Type B pancreatic cell (in vitro differentiated cells): ENCODE measurements around the gene SWT1. TPM values are rescaled to one million over a fixed set of nuclear protein-coding genes. Genes with fewer than 3 reads are reported as not detected.

Source experiments
- DNase-seq: peaks from one replicate; pipeline ENCODE4 v3.0.0; 2021; ENCODE audit warnings: mixed read lengths; ENCODE audit not compliant: unreplicated experiment; ENCODE audit errors: extremely low spot score
- H3K27ac Mint-ChIP-seq: 2 replicates; pipeline ENCODE4 v1.8.0; 2021; ENCODE audit warnings: mild to moderate bottlenecking, mixed read lengths
- H3K27me3 Mint-ChIP-seq: 2 replicates; pipeline ENCODE4 v1.8.0; 2021; ENCODE audit warnings: mixed read lengths
- H3K36me3 Mint-ChIP-seq: 2 replicates; pipeline ENCODE4 v1.8.0; 2021; ENCODE audit warnings: mixed read lengths
- H3K4me1 Mint-ChIP-seq: one replicate; pipeline ENCODE4 v1.8.0; 2021; ENCODE audit warnings: mixed read lengths; ENCODE audit not compliant: unreplicated experiment
- H3K4me3 Mint-ChIP-seq: 2 replicates; pipeline ENCODE4 v1.8.0; 2021; ENCODE audit warnings: mild to moderate bottlenecking, mixed read lengths
- H3K9me3 Mint-ChIP-seq: 2 replicates; pipeline ENCODE4 v1.8.0; 2021; ENCODE audit warnings: mixed read lengths
- total RNA-seq: library from RNA; stranded (reverse); gene quantifications from 2 replicates; pipeline ENCODE4 v1.2.1, GENCODE V29; 2021; ENCODE audit warnings: low replicate concordance
- TF ChIP-seq, protein P1 (sequence below): fragments of 200-600 bp; sonication (generic); conservative IDR thresholded peaks from 2 replicates; pipeline ENCODE4 v1.5.0; 2021; ENCODE audit warnings: antibody characterized with exemption, mild to moderate bottlenecking

The SWT1 gene
- total RNA-seq, 1 donor from 2014 or later = 6.2 TPM

DNA sequence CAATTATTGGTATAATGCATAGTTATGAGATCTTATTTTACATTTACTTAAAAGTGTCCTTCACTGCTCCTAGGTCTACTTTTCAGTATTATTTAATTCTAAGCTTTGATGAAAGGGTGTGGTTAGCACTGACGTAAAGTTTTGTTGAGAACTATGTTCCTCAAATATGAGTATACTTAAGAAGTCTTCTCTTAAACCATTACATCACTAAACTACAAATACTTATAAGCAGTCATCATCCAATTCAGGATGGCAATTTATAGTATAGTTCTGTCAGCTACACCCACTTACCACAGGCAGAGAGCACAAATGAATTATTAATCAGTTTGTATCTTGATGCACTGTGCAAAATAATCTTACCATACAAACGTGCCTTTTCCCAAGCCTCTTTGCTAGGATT, 27.3 kb upstream of the SWT1 start:
- H3K27ac Mint-ChIP-seq = no peak overlapping the region
- no peaks in the 10 kb centered on the region for H3K27me3 Mint-ChIP-seq

DNA sequence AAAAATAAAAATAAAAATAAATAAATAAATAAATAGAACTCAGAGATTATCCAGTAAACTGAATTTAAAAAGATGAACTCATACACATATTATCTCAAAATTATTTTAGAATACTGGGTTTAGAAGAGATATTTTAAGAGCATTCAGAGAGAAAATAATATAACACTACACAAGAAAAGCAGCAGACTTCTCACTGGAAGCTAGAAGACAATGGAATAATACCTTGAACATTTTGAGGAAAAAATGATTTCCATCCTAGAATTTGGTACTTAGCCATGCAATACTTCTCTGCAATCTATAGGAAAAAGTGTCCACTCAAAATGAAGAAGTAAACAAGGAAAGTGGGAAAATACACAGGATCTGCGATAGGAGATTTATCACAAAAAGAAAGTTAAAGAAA, 24.4 kb upstream of the SWT1 start:
- no peak for DNase-seq
- H3K9me3 Mint-ChIP-seq = peaks cover 5% of the 10 kb centered on the region
- H3K27me3 Mint-ChIP-seq = no peaks in the 10 kb centered on the region
- TF ChIP-seq, protein P1, sequence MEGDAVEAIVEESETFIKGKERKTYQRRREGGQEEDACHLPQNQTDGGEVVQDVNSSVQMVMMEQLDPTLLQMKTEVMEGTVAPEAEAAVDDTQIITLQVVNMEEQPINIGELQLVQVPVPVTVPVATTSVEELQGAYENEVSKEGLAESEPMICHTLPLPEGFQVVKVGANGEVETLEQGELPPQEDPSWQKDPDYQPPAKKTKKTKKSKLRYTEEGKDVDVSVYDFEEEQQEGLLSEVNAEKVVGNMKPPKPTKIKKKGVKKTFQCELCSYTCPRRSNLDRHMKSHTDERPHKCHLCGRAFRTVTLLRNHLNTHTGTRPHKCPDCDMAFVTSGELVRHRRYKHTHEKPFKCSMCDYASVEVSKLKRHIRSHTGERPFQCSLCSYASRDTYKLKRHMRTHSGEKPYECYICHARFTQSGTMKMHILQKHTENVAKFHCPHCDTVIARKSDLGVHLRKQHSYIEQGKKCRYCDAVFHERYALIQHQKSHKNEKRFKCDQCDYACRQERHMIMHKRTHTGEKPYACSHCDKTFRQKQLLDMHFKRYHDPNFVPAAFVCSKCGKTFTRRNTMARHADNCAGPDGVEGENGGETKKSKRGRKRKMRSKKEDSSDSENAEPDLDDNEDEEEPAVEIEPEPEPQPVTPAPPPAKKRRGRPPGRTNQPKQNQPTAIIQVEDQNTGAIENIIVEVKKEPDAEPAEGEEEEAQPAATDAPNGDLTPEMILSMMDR = no peak
- H3K36me3 Mint-ChIP-seq = peaks cover 51% of the 10 kb centered on the region
- H3K4me3 Mint-ChIP-seq = no peak overlapping the region
- H3K4me1 Mint-ChIP-seq = no peaks in the 10 kb centered on the region
- H3K27ac Mint-ChIP-seq = no peak overlapping the region

More for the DNA sequence above, 27.3 kb upstream of the SWT1 start:
- peaks cover 44% of the 10 kb centered on the region for H3K36me3 Mint-ChIP-seq
- TF ChIP-seq, protein P1 = no peak
- peaks cover 5% of the 10 kb centered on the region for H3K9me3 Mint-ChIP-seq
- H3K4me3 Mint-ChIP-seq = no peak overlapping the region
- no peak for DNase-seq
- H3K4me1 Mint-ChIP-seq = no peaks in the 10 kb centered on the region

DNA sequence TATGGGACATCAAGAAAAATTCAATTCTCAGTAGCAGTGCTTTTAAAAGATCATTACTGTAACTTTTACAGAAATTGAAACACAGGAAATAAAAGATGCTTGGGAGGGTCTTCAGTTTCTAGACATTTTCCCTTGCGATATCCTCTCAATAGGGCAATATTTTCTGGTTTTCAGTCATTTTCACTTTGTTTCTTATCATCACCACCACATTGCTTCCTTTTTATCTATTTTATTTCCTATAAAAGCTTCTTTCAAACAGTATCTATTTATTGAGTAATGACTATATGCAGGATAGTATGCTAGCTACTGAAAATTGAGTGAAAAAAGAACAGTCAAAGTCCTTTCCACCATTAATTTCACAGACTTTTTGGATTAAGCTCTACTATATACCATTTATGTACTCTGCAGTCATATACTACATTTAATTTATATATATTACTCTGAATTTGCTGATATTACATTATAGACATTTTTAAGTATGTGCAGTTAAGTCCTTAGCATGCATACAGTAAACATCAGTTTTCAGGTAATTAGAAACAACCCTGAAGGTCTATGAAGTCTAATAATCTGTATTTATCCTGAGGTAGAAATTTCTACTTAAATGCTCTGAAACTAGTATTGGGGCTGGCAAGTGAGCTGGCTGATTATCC, 18.9 kb upstream of the SWT1 start:
- DNase-seq = no peak
- no peak overlapping the region for H3K27ac Mint-ChIP-seq
- H3K4me3 Mint-ChIP-seq = no peak overlapping the region
- H3K4me1 Mint-ChIP-seq = no peaks in the 10 kb centered on the region
- peaks cover 18% of the 10 kb centered on the region for H3K36me3 Mint-ChIP-seq
- no peaks in the 10 kb centered on the region for H3K9me3 Mint-ChIP-seq
- H3K27me3 Mint-ChIP-seq = no peaks in the 10 kb centered on the region
- TF ChIP-seq, protein P1 = no peak

DNA sequence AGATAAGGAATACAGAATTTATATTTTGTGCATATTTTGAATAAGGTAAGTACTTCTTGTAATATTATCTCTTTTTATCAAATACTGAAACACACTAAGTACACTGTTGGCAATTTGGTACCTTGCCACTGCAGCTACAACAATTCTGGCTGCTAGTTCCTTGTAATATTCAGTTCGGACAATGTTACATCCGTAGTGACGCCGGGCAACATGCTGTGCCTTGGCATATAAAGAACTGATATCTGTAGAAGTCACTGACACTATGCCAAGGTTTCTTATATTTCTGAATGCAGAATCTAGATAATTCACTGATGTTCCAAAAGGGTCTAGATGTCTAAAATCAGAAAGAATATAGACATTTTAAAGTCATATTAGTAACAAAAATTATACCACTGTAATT, 17.7 kb upstream of the SWT1 start:
- TF ChIP-seq, protein P1 = no peak
- no peaks in the 10 kb centered on the region for H3K9me3 Mint-ChIP-seq
- no peak overlapping the region for H3K27ac Mint-ChIP-seq
- no peaks in the 10 kb centered on the region for H3K27me3 Mint-ChIP-seq
- H3K4me3 Mint-ChIP-seq = no peak overlapping the region
- H3K4me1 Mint-ChIP-seq = no peaks in the 10 kb centered on the region
- H3K36me3 Mint-ChIP-seq = peaks cover 8% of the 10 kb centered on the region
- no peak for DNase-seq

DNA sequence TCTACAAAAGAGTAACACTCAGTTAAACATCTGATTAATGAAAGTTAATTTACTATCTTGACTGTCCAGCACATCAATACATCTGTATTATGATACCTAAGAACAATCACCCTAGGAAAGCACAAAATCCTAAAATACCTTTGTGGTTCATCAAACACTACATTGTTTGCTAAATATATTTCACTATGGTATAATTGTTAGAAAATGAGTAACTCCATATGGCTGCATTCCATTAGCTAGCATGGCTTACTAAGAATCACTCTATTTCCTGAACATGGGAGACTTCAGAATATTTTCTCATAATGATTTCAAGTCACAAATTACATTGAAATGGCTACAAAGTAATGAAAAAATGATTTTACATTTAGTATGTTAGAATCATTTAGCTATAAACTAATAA, 12.7 kb upstream of the SWT1 start:
- Mint-ChIP-seq H3K4me3 (no peak overlapping the region), H3K27ac (no peak overlapping the region), H3K9me3 (no peaks in the 10 kb centered on the region), H3K27me3 (no peaks in the 10 kb centered on the region), H3K4me1 (no peaks in the 10 kb centered on the region), H3K36me3 (peaks cover 9% of the 10 kb centered on the region)
- TF ChIP-seq, protein P1 = no peak
- no peak for DNase-seq
